Measurements from ENCODE around the gene LCN9. TPM values are rescaled to one million over a fixed set of nuclear protein-coding genes. Genes with fewer than 3 reads are reported as not detected.

Gene LCN9
- total and polyA plus RNA-seq, 8 donors: not detected

DNA sequence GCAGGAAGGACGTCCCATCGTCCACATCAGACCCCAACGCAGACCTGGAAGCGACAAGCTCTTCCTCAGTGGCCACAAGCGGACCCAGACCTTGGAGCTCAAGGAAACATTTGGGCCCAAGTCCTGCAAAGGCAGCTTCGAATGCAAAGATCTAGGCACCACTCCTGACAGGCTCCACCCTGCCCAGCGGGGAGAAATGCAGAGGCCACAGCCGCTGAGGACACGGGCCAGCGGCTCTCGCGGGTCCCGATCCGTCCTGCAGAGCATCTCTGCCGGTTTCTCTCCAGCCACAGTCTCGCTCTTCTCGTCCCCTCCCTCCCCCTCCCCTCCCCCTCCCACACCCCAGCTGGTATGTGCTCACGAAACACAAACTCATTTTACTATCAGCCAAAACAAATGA is 31.3 kb downstream of the LCN9 start:
- H3K4me1 ChIP-seq: no peaks in the 10 kb centered on the region
- no peak overlapping the region for H3K27ac ChIP-seq
- TF ChIP-seq CTCF (IDR thresholded peaks at IDR 0.05): no peak
- intact Hi-C loops (cut with DNase I): no loop called here
- H3K27me3 ChIP-seq: peaks cover 0 to 70% of the 10 kb centered on the region in 2 donors
- DNase-seq (no peak), ATAC-seq (no peak)
- H3K36me3 ChIP-seq: no peaks in the 10 kb centered on the region
- H3K4me3 ChIP-seq: no peak overlapping the region
- H3K9me3 ChIP-seq: no peaks in the 10 kb centered on the region

DNA sequence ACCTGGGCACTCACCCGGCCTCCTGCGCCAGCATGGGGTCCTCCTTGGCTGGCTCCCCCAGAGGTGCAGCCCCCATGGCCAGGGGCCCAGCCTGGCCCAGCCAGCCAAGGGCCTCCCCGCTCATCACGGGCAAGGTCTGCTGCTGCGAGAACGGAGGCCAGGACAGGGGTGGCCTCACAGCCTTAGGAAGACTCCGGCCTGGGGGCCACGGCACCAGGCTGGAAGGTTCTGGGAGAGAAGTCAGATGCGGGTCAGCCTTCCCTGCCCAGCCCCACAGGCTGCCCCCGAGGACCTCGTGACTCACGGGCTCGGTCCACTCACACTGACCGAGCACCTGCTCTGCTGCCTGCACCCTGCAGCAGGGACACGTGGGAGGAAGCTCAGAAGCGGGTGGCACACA is 31.9 kb downstream of the LCN9 start:
- no peak for TF ChIP-seq CTCF (IDR thresholded peaks at IDR 0.05)
- ATAC-seq: no peak
- peaks cover 0 to 71% of the 10 kb centered on the region in 2 donors for H3K27me3 ChIP-seq
- H3K36me3 ChIP-seq: no peaks in the 10 kb centered on the region
- intact Hi-C loops (cut with DNase I): no loop called here
- no peaks in the 10 kb centered on the region for H3K9me3 ChIP-seq
- H3K4me3 ChIP-seq: no peak overlapping the region
- H3K4me1 ChIP-seq: no peaks in the 10 kb centered on the region
- no peak overlapping the region for H3K27ac ChIP-seq
- no peak for DNase-seq

GRCh38 chr9:135695642-135696041 is 32.5 kb downstream of the LCN9 start:
- ATAC-seq: no peak
- no peak for TF ChIP-seq CTCF (IDR thresholded peaks at IDR 0.05)
- H3K27me3 ChIP-seq: peaks cover 0 to 77% of the 10 kb centered on the region in 2 donors
- no peaks in the 10 kb centered on the region for H3K9me3 ChIP-seq
- H3K4me3 ChIP-seq: no peak overlapping the region
- intact Hi-C loops (cut with DNase I): no loop called here
- H3K27ac ChIP-seq: no peak overlapping the region
- DNase-seq: no peak
- no peaks in the 10 kb centered on the region for H3K36me3 ChIP-seq
- no peaks in the 10 kb centered on the region for H3K4me1 ChIP-seq

DNA sequence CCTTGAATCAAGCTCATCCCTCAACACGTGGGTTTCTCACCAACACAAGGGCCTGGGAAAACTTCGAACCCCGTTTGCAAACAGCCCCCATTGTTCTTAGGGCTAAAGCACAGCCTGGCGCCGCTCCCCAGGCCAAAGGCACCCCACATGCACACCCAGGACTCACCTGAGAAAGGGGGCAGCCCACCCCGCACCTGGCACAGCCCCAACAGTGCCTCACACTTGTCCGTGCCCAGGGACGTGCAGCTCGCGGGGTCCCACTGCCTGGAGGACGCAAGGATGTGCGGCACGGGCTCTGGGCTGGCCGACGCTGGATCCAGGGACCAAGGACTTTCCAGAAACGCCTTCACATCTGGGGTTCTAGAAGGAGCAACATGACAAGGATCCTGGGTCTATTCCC is 33.3 kb downstream of the LCN9 start:
- Histone ChIP-seq H3K4me1 (no peaks in the 10 kb centered on the region), H3K36me3 (no peaks in the 10 kb centered on the region), H3K27me3 (peaks cover under 1 to 85% of the 10 kb centered on the region in 2 donors), H3K4me3 (no peak overlapping the region), H3K9me3 (no peaks in the 10 kb centered on the region), H3K27ac (no peak overlapping the region)
- TF ChIP-seq CTCF (IDR thresholded peaks at IDR 0.05): no peak
- ATAC-seq: no peak
- intact Hi-C loops (cut with DNase I): no loop called here
- no peak for DNase-seq

DNA sequence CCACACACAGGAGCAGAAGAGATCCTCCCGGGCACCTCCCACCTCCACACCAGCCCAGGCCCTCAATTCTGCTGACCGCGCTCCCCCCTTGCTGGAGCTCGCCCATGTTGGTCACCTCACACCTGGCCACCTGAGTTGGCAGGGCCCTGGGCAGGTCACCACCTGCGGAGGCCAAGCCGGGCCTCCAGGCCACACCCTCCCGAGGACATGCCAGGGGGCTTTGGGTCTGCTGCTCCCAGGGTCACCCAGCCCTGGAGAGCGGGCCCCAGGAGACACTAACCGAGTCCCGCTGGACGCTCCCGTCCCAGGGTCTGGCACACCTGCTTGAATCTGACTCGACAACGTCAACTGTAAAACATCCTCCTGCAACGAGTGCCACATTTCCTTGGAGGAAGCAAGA is 34.1 kb downstream of the LCN9 start:
- Histone ChIP-seq H3K36me3 (no peaks in the 10 kb centered on the region), H3K9me3 (no peaks in the 10 kb centered on the region), H3K4me3 (no peak overlapping the region), H3K4me1 (peaks cover 0 to 7% of the 10 kb centered on the region in 2 donors), H3K27me3 (peaks cover 3 to 85% of the 10 kb centered on the region in 2 donors), H3K27ac (no peak overlapping the region)
- no peak for ATAC-seq
- DNase-seq: no peak
- no peak for TF ChIP-seq CTCF (IDR thresholded peaks at IDR 0.05)
- intact Hi-C loops (cut with DNase I): no loop called here

Data from left lung (tissue), 10 donors.